Adipocyte (in vitro differentiated cells): ENCODE results near the gene SHISA3.

Experiments used
- DNase-seq: peaks from one replicate; pipeline ENCODE4 v3.0.0-alpha.2; 2015; ENCODE audit warnings: low read depth
- H3K27me3 ChIP-seq: replicated peaks from 2 replicates; pipeline ENCODE4 v1.7.0; 2013; ENCODE audit warnings: mild to moderate bottlenecking, low read length, moderate library complexity; ENCODE audit not compliant: control insufficient read depth, insufficient read depth
- H3K36me3 ChIP-seq: 2 replicates; pipeline ENCODE4 v1.7.0; 2013; ENCODE audit warnings: low read length, mild to moderate bottlenecking, moderate library complexity; ENCODE audit not compliant: control insufficient read depth, insufficient read depth, severe bottlenecking
- H3K4me1 ChIP-seq: 2 replicates; pipeline ENCODE4 v1.7.0; 2013; ENCODE audit warnings: mild to moderate bottlenecking, low read length, moderate library complexity; ENCODE audit not compliant: control insufficient read depth, insufficient read depth
- H3K4me3 ChIP-seq: 2 replicates; pipeline ENCODE4 v1.7.0; 2013; ENCODE audit warnings: mild to moderate bottlenecking, low read length, moderate library complexity
- H3K9ac ChIP-seq: 2 replicates; pipeline ENCODE4 v1.7.0; 2013; ENCODE audit warnings: mild to moderate bottlenecking, low read length, moderate library complexity
- H3K9me3 ChIP-seq: 2 replicates; pipeline ENCODE4 v1.7.0; 2013; ENCODE audit warnings: mild to moderate bottlenecking, low read length, moderate library complexity; ENCODE audit not compliant: control insufficient read depth

SHISA3 gene

GRCh38 chr4:42446823-42447222 is 49.5 kb downstream of the SHISA3 start:
- no peak overlapping the region for H3K4me3 ChIP-seq
- H3K27me3 ChIP-seq: no peaks in the 10 kb centered on the region
- no peaks in the 10 kb centered on the region for H3K9me3 ChIP-seq
- no peak for DNase-seq
- no peaks in the 10 kb centered on the region for H3K36me3 ChIP-seq
- H3K9ac ChIP-seq: no peak overlapping the region
- H3K4me1 ChIP-seq: no peaks in the 10 kb centered on the region
